Measurements from ENCODE around the gene CYP4F22.

- no peak for TF ChIP-seq CTCF (IDR thresholded peaks at IDR 0.05; ENCODE audit: low read length)
- TF ChIP-seq EZH2 (IDR thresholded peaks at IDR 0.05; ENCODE audit: borderline replicate concordance, low read length) = no peak
These were observed 26.9 kb downstream of the CYP4F22 start for GRCh38 chr19:15534957-15535864.
